COLO668 (cell line): ENCODE results near the gene ANKS4B.
"Not testable (repeated sequence)": the region's sequence is repeated elsewhere in the genome, so short reads cannot be mapped to it uniquely, and the experiment has no call there.

ENCODE experiments used
- DNase-seq: peaks from one replicate; lab custom pipeline; 2025; ENCODE audit not compliant: unreplicated experiment; lab: John Stamatoyannopoulos, UW

ANKS4B gene

DNA sequence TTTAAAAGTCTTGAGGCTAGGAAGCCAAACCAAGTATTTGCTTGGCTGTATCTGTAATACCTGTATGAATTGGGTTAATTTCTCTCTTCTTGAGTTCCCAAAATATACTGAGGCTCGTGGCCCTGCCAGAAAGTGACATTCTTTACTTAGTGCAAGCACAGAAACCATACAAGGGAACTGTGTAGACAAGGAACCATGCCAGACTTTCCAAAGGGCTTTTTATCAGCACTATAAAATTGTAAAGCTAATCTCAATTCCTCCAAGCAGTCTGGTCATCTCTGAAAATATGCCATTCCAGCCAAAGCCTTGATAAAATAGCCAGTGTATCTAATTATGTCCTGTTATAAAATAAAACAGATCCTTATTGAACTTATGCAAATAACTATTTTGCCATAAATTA lies 51.8 kb downstream of the ANKS4B start:
- no peak for DNase-seq

DNA sequence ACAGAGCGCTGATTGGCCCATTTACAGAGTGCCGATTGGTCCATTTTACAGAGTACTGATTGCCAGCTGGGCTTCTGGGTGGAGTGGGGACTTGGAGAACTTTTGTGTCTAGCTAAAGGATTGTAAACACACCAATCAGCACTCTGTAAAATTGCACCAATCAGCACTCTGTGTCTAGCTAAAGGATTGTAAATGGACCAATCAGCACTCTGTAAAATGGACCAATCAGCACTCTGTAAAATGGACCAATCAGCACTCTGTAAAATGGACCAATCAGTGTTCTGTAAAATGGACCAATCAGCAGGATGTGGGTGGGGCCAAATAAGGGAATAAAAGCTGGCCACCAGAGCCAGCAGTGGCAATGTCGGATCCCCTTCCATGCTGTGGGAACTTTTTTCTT lies 56.3 kb downstream of the ANKS4B start:
- not testable (repeated sequence) for DNase-seq

DNA sequence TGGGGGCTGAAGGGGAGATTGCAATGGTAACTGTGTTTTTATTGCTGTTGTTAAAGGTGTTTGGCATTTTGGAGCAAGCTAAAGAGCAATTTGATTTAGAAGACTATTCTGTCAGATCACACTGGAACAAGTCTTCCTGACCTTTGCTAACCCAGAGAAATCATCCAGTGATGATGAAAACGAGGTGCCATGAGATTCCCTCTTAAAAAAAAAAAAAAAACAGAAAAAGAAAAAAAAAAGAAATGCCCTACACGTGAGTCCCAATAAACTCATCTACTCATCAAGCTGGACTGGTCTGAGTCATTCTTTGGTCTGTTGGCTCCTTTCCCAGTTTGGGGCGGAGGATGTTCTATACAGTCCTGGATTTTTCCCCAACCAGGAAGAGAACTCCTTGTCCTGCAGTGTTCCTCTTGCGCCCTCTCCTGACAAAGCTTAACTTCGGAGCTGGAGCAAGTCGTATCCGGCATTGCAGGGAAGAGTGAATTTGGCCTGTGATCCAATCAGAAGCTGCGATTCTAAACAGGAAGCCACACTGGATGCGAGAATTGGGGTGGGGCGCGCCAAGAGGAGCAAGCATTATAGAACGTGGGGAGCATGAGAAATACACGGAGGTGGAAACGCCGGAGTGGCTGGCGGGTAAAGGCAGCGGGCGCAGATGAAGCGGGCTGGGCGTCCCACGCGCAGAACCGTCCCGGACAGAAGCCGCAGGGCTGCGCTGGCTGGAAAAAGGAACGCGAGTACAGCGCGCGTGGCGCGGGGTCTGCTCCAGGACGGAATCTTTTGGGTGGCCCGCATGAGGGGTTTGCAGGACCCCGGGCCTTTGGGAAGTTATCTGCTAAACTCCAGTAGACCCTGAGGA lies 67.0 kb downstream of the ANKS4B start:
- peak; percentile 94 for DNase-seq

DNA sequence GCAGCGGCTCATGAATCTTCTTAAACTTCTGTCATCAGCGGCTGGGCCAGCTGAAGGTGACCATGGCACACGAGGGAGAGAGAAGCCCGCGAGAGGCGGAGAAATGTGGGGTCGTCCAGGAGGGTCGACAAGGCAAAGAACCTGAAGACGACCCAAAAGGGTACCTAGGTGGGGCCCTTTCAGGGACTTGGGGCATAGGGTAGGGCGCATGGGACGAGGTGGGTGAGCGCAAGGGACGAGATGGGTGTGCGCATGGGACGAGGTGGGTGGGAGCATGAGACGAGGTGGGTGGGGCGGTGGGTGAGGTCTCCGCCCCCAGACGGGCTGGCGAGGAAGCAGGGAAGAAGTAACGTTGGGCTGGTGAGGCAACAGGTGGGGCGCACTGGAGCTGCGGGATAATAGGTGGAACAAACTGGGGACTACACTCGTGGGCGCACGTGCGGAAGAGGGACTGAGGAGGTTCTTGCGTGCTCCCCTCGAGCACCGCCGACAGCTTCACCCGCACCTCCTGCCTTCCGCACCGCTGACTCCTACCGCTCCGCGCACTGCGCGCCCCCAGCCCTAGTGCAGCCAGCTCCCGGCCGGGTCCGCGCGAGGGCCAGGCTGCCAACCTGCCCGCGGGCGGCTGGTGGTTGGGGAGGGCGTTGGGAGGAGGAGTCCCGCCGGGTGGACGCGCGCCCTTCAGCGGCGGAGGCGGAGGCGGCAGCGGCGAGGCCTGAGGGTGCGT lies 67.8 kb downstream of the ANKS4B start:
- DNase-seq, result peak; percentile 88

DNA sequence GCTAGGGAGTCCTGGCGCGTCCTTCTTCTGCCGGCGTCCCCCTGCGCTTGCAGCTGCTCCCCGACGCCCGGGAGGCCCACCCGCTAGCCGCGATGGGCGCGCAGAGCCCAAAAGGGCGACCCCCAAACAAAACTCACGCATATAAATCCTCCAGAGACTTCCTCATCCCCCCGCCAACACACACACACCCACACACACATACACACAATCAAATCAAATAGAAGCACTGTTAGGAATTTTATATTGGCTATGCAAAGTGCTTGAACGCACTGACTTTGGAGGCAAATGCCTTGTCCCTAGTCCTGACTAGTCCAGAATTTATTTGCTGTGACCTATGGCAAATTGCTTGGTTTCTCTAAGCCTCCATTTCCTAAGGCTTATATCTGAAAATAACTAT lies 68.4 kb downstream of the ANKS4B start:
- DNase-seq, result no peak

DNA sequence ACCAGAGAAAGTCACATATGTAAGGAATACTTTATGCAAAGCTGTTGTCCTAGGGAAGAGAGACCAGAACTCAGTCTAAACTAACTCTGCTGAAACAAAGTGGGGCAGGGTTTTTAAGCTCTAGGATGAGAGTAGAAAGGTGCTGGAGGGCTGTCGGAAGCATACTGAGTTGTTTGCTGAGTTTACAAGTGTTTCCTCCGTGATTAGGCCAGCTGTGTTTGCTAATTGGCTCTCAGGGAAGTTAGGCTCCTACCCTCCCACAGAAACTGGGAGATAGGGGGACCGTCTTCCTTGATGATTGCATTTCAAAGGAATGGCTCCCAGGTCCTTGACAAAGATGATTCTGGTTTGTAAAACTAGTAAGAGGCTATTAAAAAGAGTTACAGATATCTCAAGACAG lies 69.0 kb downstream of the ANKS4B start:
- peak; percentile 17 for DNase-seq

DNA sequence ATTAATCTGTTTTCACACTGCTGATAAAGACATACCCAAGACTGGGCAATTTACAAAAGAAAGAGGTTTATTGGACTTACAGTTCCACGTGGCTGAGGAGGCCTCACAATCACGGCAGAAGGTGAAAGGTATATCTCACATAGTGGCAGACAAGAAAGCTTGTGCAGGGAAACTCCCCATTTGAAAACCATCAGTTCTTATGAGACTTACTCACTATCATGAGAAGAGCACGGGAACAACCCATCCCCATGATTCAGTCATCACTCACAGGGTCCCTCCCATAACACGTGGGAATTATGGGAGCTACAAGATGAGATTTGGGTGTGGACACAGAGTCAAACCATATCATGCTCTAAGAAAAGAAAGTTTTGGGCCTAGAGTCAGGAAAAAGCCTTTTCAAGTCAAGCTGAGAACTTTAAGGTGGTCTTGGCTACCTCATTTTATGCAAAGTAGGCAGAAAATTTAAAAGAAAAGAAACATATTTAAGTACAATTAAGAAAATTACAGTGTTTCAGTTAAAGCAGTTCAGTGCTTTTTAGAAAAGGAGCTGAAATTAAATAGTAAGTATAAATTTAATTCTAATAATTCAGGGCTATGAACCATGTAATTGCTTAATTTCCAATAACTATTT lies 69.5 kb downstream of the ANKS4B start:
- DNase-seq, result no peak
